Stimulated activated CD8-positive, alpha-beta memory T cell treated with anti-CD3 and anti-CD28 coated beads, Interleukin-12 subunit alpha, Interleukin-12 subunit beta, amount 100 ng/mL, for 24 hours (primary cell): ENCODE data around the gene PTPRT.

ENCODE experiments used
- DNase-seq: peaks from one replicate; pipeline ENCODE4 v3.0.0-alpha.2; 2020; ENCODE audit errors: extremely low read depth

The PTPRT gene

GRCh38 chr20:42721923-42722322 is 467.8 kb downstream of the PTPRT start:
- DNase-seq: no peak

- no peak for DNase-seq
Observed at GRCh38 chr20:42714298-42715141, 475.2 kb downstream of the PTPRT start.

- no peak for DNase-seq
Observed at GRCh38 chr20:42708266-42708665, 481.4 kb downstream of the PTPRT start.

- DNase-seq: no peak
Observed at GRCh38 chr20:42706759-42707158, 482.9 kb downstream of the PTPRT start.

GRCh38 chr20:42705550-42705949 is 484.2 kb downstream of the PTPRT start:
- DNase-seq: no peak

- no peak for DNase-seq
Observed at GRCh38 chr20:42703744-42704143, 486.0 kb downstream of the PTPRT start.

GRCh38 chr20:42701948-42702347 is 487.8 kb downstream of the PTPRT start:
- no peak for DNase-seq

GRCh38 chr20:42700372-42700771 is 489.3 kb downstream of the PTPRT start:
- DNase-seq: no peak

GRCh38 chr20:42697962-42698361 is 491.7 kb downstream of the PTPRT start:
- no peak for DNase-seq

- DNase-seq: no peak
Observed at GRCh38 chr20:42690842-42691437, 498.8 kb downstream of the PTPRT start.

GRCh38 chr20:42688576-42688975 is 501.1 kb downstream of the PTPRT start:
- no peak for DNase-seq

- DNase-seq: no peak
Observed at GRCh38 chr20:42686057-42686456, 503.6 kb downstream of the PTPRT start.

- no peak for DNase-seq
Observed at GRCh38 chr20:42678895-42679294, 510.8 kb downstream of the PTPRT start.

- no peak for DNase-seq
Observed at GRCh38 chr20:42656130-42656529, 533.6 kb downstream of the PTPRT start.

- DNase-seq: no peak
Observed at GRCh38 chr20:42652266-42652665, 537.4 kb downstream of the PTPRT start.

- no peak for DNase-seq
Observed at GRCh38 chr20:42650191-42650746, 539.4 kb downstream of the PTPRT start.

GRCh38 chr20:42649748-42650147 is 540.0 kb downstream of the PTPRT start:
- no peak for DNase-seq

- DNase-seq: no peak
Observed at GRCh38 chr20:42646250-42646649, 543.5 kb downstream of the PTPRT start.

GRCh38 chr20:42641886-42642285 is 547.8 kb downstream of the PTPRT start:
- DNase-seq: no peak

- no peak for DNase-seq
Observed at GRCh38 chr20:42639140-42639539, 550.6 kb downstream of the PTPRT start.

GRCh38 chr20:42635699-42636411 is 553.9 kb downstream of the PTPRT start:
- no peak for DNase-seq

GRCh38 chr20:42634156-42634555 is 555.5 kb downstream of the PTPRT start:
- DNase-seq: no peak
